AG04450 (cell line): ENCODE data around the gene C10orf90. TPM values are rescaled to one million over a fixed set of nuclear protein-coding genes. Genes with fewer than 3 reads are reported as not detected.

ENCODE experiments used
- CTCF ChIA-PET: fragments of 300-600, 350-600 bp; formaldehyde crosslinking; extraction: SDS; loops from one replicate; lab custom pipeline; 2022; ENCODE audit warnings: antibody characterized with exemption, inconsistent platforms; lab: Charles Lee
- POLR2A ChIA-PET: fragments of 350-600 bp; formaldehyde crosslinking; extraction: SDS; loops from one replicate; lab custom pipeline; 2021; ENCODE audit warnings: antibody characterized with exemption, inconsistent platforms; lab: Yijun Ruan, JAX
- DNase-seq: peaks from one replicate; pipeline ENCODE4 v3.0.0-alpha.2; 2011; ENCODE audit warnings: low read depth, low spot score
- H3K27ac ChIP-seq: one replicate; pipeline ENCODE4 v1.5.1; 2012; ENCODE audit warnings: low read depth, low read length, control low read depth
- H3K27me3 ChIP-seq: one replicate; pipeline ENCODE4 v1.6.0; 2012; ENCODE audit warnings: low read length; ENCODE audit not compliant: control insufficient read depth, insufficient read depth
- H3K4me3 ChIP-seq: 2 replicates; pipeline ENCODE4 v1.5.1; 2011; ENCODE audit warnings: mild to moderate bottlenecking, low read depth, low read length, control low read depth
- H3K9me3 ChIP-seq: 2 replicates; pipeline ENCODE4 v1.5.1; 2012; ENCODE audit warnings: low read length; ENCODE audit not compliant: control insufficient read depth, insufficient read depth
- CTCF ChIP-seq: IDR thresholded peaks from 2 replicates; pipeline ENCODE4 v1.5.1; 2011; ENCODE audit warnings: low read depth, low read length, control low read depth, inconsistent platforms
- polyA plus RNA-seq: library from polyadenylated mRNA; depleted of rRNA; stranded (reverse); fragments of >200 nt; gene quantifications from 2 replicates; pipeline ENCODE4 v1.2.3, GENCODE V29; 2011

C10orf90 gene
- polyA plus RNA-seq, 1 experiment: 0.10 TPM

GRCh38 chr10:126646110-126646509 lies 24.4 kb downstream of the C10orf90 start:
- peaks cover 5% of the 10 kb centered on the region for H3K27me3 ChIP-seq
- no peaks in the 10 kb centered on the region for H3K9me3 ChIP-seq
- no peak overlapping the region for H3K27ac ChIP-seq
- ChIA-PET CTCF (interaction anchor here (0.6 kb wide), 1 partner anchor 768 kb away, joined by 3 read pairs; no protein-coding TSS in a partner anchor), POLR2A (no interaction called here)
- DNase-seq: no peak
- no peak overlapping the region for H3K4me3 ChIP-seq
- no peak for TF ChIP-seq CTCF

GRCh38 chr10:126640401-126640800 lies 30.1 kb downstream of the C10orf90 start:
- H3K27ac ChIP-seq: no peak overlapping the region
- H3K27me3 ChIP-seq: peaks cover 6% of the 10 kb centered on the region
- H3K9me3 ChIP-seq: no peaks in the 10 kb centered on the region
- no peak for TF ChIP-seq CTCF
- CTCF ChIA-PET: no interaction called here
- POLR2A ChIA-PET: no interaction called here
- no peak overlapping the region for H3K4me3 ChIP-seq
- no peak for DNase-seq

GRCh38 chr10:126639084-126639483 lies 31.4 kb downstream of the C10orf90 start:
- POLR2A ChIA-PET: no interaction called here
- TF ChIP-seq CTCF: no peak
- CTCF ChIA-PET: no interaction called here
- H3K4me3 ChIP-seq: no peak overlapping the region
- H3K27me3 ChIP-seq: peaks cover 6% of the 10 kb centered on the region
- no peak for DNase-seq
- no peaks in the 10 kb centered on the region for H3K9me3 ChIP-seq
- H3K27ac ChIP-seq: no peak overlapping the region

GRCh38 chr10:126638542-126638941 lies 32.0 kb downstream of the C10orf90 start:
- TF ChIP-seq CTCF: no peak
- no peak overlapping the region for H3K27ac ChIP-seq
- no peaks in the 10 kb centered on the region for H3K9me3 ChIP-seq
- H3K4me3 ChIP-seq: no peak overlapping the region
- peaks cover 6% of the 10 kb centered on the region for H3K27me3 ChIP-seq
- POLR2A ChIA-PET: no interaction called here
- CTCF ChIA-PET: no interaction called here
- DNase-seq: no peak

- POLR2A ChIA-PET: no interaction called here
- H3K27ac ChIP-seq: no peak overlapping the region
- no peak for TF ChIP-seq CTCF
- no peaks in the 10 kb centered on the region for H3K9me3 ChIP-seq
- H3K4me3 ChIP-seq: no peak overlapping the region
- CTCF ChIA-PET: no interaction called here
- no peak for DNase-seq
- peaks cover 7% of the 10 kb centered on the region for H3K27me3 ChIP-seq
Measured at GRCh38 chr10:126637501-126637900, 33.0 kb downstream of the C10orf90 start.
